GM12878 (cell line): ENCODE data around the gene ABR. TPM values are rescaled to one million over a fixed set of nuclear protein-coding genes. Genes with fewer than 3 reads are reported as not detected.

ENCODE experiments used
- ATAC-seq: fragments of 200-7000 bp; cut with Tn5 transposase; 3 replicates; pipeline ENCODE4 v1.9.1; 2020; ENCODE audit warnings: mild to moderate bottlenecking, moderate library complexity
- BruUV-seq: library from RNA; stranded (reverse); fragments of 400-500 nt; replicated peaks from 2 replicates; lab custom pipeline; 2021; lab: Mats Ljungman, UMichigan
- CTCF ChIA-PET: fragments of 300-600 bp; sonication (Branson Sonifier 250); formaldehyde crosslinking; extraction: SDS; loops from one replicate; lab custom pipeline; 2021; ENCODE audit warnings: inconsistent platforms; lab: Yijun Ruan, JAX
- POLR2A ChIA-PET: fragments of 350-600 bp; formaldehyde crosslinking; extraction: SDS; loops from one replicate; lab custom pipeline; 2021; ENCODE audit warnings: inconsistent platforms; lab: Charles Lee
- RAD21 ChIA-PET: fragments of 300-600 bp; sonication (Branson Sonifier 250); formaldehyde crosslinking; loops from one replicate; lab custom pipeline; 2023; ENCODE audit warnings: antibody characterized with exemption; ENCODE audit not compliant: unreplicated experiment; lab: Charles Lee
- SMC1A ChIA-PET: fragments of 300-600 bp; sonication (Branson Sonifier 250); formaldehyde crosslinking; loops from one replicate; lab custom pipeline; 2023; ENCODE audit not compliant: unreplicated experiment, uncharacterized antibody; lab: Charles Lee
- DNase-seq: peaks from one replicate; pipeline ENCODE4 v3.0.0-alpha.2; 2011; ENCODE audit warnings: low read depth, low spot score
- FAIRE-seq: peaks from 3 replicates; lab custom pipeline; 2011; peaks lifted over from hg19 to GRCh38; lab: Jason Lieb, UNC
- H2AFZ ChIP-seq: 2 replicates; pipeline ENCODE4 v1.6.0; 2011; ENCODE audit warnings: low read depth, low read length, control low read depth; ENCODE audit not compliant: control insufficient read depth
- H3K27ac ChIP-seq: 2 replicates; pipeline ENCODE4 v1.5.1; 2011; ENCODE audit warnings: control low read depth; ENCODE audit not compliant: control insufficient read depth, insufficient read depth
- H3K27me3 ChIP-seq, 2 experiments: replicated peaks in 1 of 2; 2 replicates each; pipeline versions ENCODE4 v1.6.0 to v1.6.1; 2011; ENCODE audit warnings: low read length in 1 of 2; ENCODE audit not compliant: control insufficient read depth in 2 of 2, insufficient read depth in 2 of 2
- H3K36me3 ChIP-seq, 2 experiments: 2 replicates each; pipeline ENCODE4 v1.5.1; 2011; ENCODE audit warnings: low read length in 1 of 2; ENCODE audit not compliant: control insufficient read depth in 2 of 2, insufficient read depth in 2 of 2
- H3K4me1 ChIP-seq: 2 replicates; pipeline ENCODE4 v1.6.1; 2011; ENCODE audit warnings: mild to moderate bottlenecking, low read length, moderate library complexity, mixed read lengths; ENCODE audit not compliant: control insufficient read depth, insufficient read depth
- H3K4me2 ChIP-seq: 2 replicates; pipeline ENCODE4 v1.6.0; 2011; ENCODE audit warnings: control low read depth; ENCODE audit not compliant: control insufficient read depth, insufficient read depth
- H3K4me3 ChIP-seq: fragments of 200-600 bp; sonication (generic); 2 replicates; pipeline ENCODE4 v1.5.1; 2016
- H3K79me2 ChIP-seq: 2 replicates; pipeline ENCODE4 v1.6.0; 2011; ENCODE audit warnings: low read length; ENCODE audit not compliant: control insufficient read depth, insufficient read depth
- H3K9ac ChIP-seq: 2 replicates; pipeline ENCODE4 v1.8.0; 2011; ENCODE audit warnings: low read length, control low read depth, mixed read lengths; ENCODE audit not compliant: control insufficient read depth, insufficient read depth
- H3K9me3 ChIP-seq: replicated peaks from 3 replicates; pipeline ENCODE4 v1.5.1; 2011; ENCODE audit warnings: mild to moderate bottlenecking, low read length; ENCODE audit not compliant: control insufficient read depth, insufficient read depth
- H4K20me1 ChIP-seq: 2 replicates; pipeline ENCODE4 v1.6.0; 2011; ENCODE audit not compliant: control insufficient read depth, insufficient read depth
- EGR1 ChIP-seq, 2 experiments: IDR thresholded peaks; 1 replicate in 1 of 2; 2 replicates in 1 of 2; pipeline ENCODE4 v1.6.1; 2011 to 2012; ENCODE audit warnings: low read depth in 2 of 2, low read length in 2 of 2, borderline replicate concordance in 1 of 2, mild to moderate bottlenecking in 1 of 2, moderate library complexity in 1 of 2
- JUND ChIP-seq: IDR thresholded peaks from 2 replicates; pipeline ENCODE4 v1.6.1; 2012; ENCODE audit warnings: low read depth, mild to moderate bottlenecking, low read length, improper control_type of control experiment, moderate library complexity
- MEF2B ChIP-seq: fragments of 450-650 bp; IDR thresholded peaks from 2 replicates; pipeline ENCODE4 v1.6.1; 2018; ENCODE audit warnings: mild to moderate bottlenecking, moderate library complexity; ENCODE audit not compliant: partially characterized antibody, poor library complexity, severe bottlenecking
- POLR2A ChIP-seq: IDR thresholded peaks from 2 replicates; pipeline ENCODE4 v1.6.1; 2011; ENCODE audit warnings: low read depth, mild to moderate bottlenecking, low read length
- POLR2AphosphoS5 ChIP-seq: IDR thresholded peaks from 2 replicates; pipeline ENCODE4 v1.6.1; 2011; ENCODE audit warnings: mild to moderate bottlenecking, low read length, inconsistent platforms
- RCOR1 ChIP-seq: conservative IDR thresholded peaks from 2 replicates; pipeline ENCODE4 v1.6.1; 2012; ENCODE audit warnings: low read depth, low read length, improper control_type of control experiment
- TCF7 ChIP-seq: IDR thresholded peaks from 2 replicates; pipeline ENCODE4 v1.6.1; 2014; ENCODE audit warnings: antibody characterized with exemption, borderline replicate concordance
- ZSCAN29 ChIP-seq: fragments of 450-650 bp; IDR thresholded peaks from 2 replicates; pipeline ENCODE4 v1.6.1; 2017; ENCODE audit warnings: mild to moderate bottlenecking, moderate library complexity
- WGBS: methylation state at CpG from one replicate; pipeline ENCODE4 v1.1.6; 2016; ENCODE audit warnings: low lambda C conversion rate; ENCODE audit not compliant: insufficient replicate concordance, insufficient coverage; ENCODE audit errors: missing lambda C conversion rate; 5-methylcytosine and 5-hydroxymethylcytosine counted together
- in situ Hi-C: fragments of 300-500 bp; cut with MboI; formaldehyde crosslinking; loops from 9 replicates; pipeline ENCODE4 v1.14.3; 2018; ENCODE audit warnings: mixed read lengths
- intact Hi-C: fragments of 100-400 bp; cut with micrococcal nuclease; formaldehyde crosslinking; loops from one replicate; pipeline ENCODE4 v1.14.2; 2022; ENCODE audit not compliant: unreplicated experiment
- polyA plus RNA-seq, 11 experiments: library from polyadenylated mRNA; depleted of rRNA in 4 of 11; unstranded in 6 of 11; stranded (reverse) in 5 of 11; fragments of >200 nt; fragmentation: Nextera tagmentation in 4 of 11; fragmentation: Illumina TruSeq in 1 of 11; extraction: Ambion mirVana in 4 of 11; extraction: Trizol in 1 of 11; gene quantifications; 1 replicate in 1 of 11; 2 replicates in 10 of 11; pipeline versions ENCODE4 v1.2.1 to v1.2.3, GENCODE V29; 2011 to 2016; ENCODE audit warnings: inconsistent platforms in 2 of 11, missing spikeins in 2 of 11, low read depth in 1 of 11
- total RNA-seq, 4 experiments: library from RNA; depleted of rRNA in 3 of 4; stranded (reverse); fragments of >200 nt in 3 of 4; fragmentation: Illumina TruSeq in 1 of 4; extraction: Trizol in 1 of 4; gene quantifications; 2 replicates each; pipeline versions ENCODE4 v1.2.1 to v1.2.3, GENCODE V29; 2013 to 2021
- TF ChIP-seq, protein P1 (sequence below): fragments of 450-650 bp; IDR thresholded peaks from 2 replicates; pipeline ENCODE4 v1.6.1; 2014; ENCODE audit warnings: mild to moderate bottlenecking

The ABR gene
- total and polyA plus RNA-seq, 10 of the 15 experiments (the other 5 are each of a cell fraction or from before 2014, with no cell fraction given) = 1.4 to 112 (median 30.0) TPM

GRCh38 chr17:1186214-1186820 is 6.5 kb upstream of the ABR start:
- no peaks in the 10 kb centered on the region for H3K9me3 ChIP-seq
- H2AFZ ChIP-seq = no peak overlapping the region
- H3K36me3 ChIP-seq = no peaks in the 10 kb centered on the region; a peak in 1 of 4 replicates
- H3K27ac ChIP-seq = no peak overlapping the region
- H4K20me1 ChIP-seq = peaks cover 4% of the 10 kb centered on the region
- peaks cover 64% of the 10 kb centered on the region for H3K4me1 ChIP-seq
- ATAC-seq (no peak), FAIRE-seq (no peak), DNase-seq (no peak)
- WGBS = 47% methylated on average over 13 of the region's 13 CpGs
- ChIA-PET POLR2A (interaction anchor here (1.5 kb wide), 1 partner anchor 11 kb away, joined by 4 read pairs; no protein-coding TSS in a partner anchor), SMC1A (interaction anchor here (0.9 to 4.5 kb wide), 6 partner anchors 22 to 147 kb away, joined by 4 to 16 read pairs (median 6); no protein-coding TSS in a partner anchor), RAD21 (interaction anchor here (1.6 to 5.5 kb wide), 3 partner anchors 27 to 65 kb away, joined by 5 to 24 read pairs (median 12); no protein-coding TSS in a partner anchor), CTCF (interaction anchor here (0.8 to 9.2 kb wide), 11 partner anchors 13 to 130 kb away, joined by 3 to 138 read pairs (median 6); no protein-coding TSS in a partner anchor)
- intact Hi-C loops = no loop called here
- H3K79me2 ChIP-seq = peaks cover 37% of the 10 kb centered on the region
- H3K9ac ChIP-seq = no peak overlapping the region
- in situ Hi-C loops = no loop called here
- no peak overlapping the region for H3K4me3 ChIP-seq
- no peak overlapping the region for H3K4me2 ChIP-seq
- no peaks in the 10 kb centered on the region for H3K27me3 ChIP-seq
- BruUV-seq = no TSS peak
- no peak for TF ChIP-seq TCF7
- no peak for TF ChIP-seq JUND
- no peak for TF ChIP-seq RCOR1
- no peak for TF ChIP-seq ZSCAN29
- peak in 1 of 2 experiments; percentile 24; a peak in 1 of 3 replicates for TF ChIP-seq EGR1 (IDR thresholded peaks at IDR 0.05; ENCODE audit: borderline replicate concordance in 1 of 2, low read depth in 2 of 2, low read length in 2 of 2)
- TF ChIP-seq MEF2B = peak; percentile 61
- TF ChIP-seq POLR2A = peak; percentile 16; the same call in 1 of the 2 replicates
- no peak for TF ChIP-seq POLR2AphosphoS5
- TF ChIP-seq, protein P1, sequence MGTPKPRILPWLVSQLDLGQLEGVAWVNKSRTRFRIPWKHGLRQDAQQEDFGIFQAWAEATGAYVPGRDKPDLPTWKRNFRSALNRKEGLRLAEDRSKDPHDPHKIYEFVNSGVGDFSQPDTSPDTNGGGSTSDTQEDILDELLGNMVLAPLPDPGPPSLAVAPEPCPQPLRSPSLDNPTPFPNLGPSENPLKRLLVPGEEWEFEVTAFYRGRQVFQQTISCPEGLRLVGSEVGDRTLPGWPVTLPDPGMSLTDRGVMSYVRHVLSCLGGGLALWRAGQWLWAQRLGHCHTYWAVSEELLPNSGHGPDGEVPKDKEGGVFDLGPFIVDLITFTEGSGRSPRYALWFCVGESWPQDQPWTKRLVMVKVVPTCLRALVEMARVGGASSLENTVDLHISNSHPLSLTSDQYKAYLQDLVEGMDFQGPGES = no peak
